Neuronal stem cell (in vitro differentiated cells): ENCODE results near the gene XPC.

Experiments
- DNase-seq: peaks from one replicate; pipeline ENCODE4 v3.0.0-alpha.2; 2013; ENCODE audit warnings: low spot score
- H2AFZ ChIP-seq: one replicate; pipeline ENCODE4 v1.6.1; 2013; ENCODE audit warnings: mild to moderate bottlenecking, low read length, inconsistent platforms
- H2AK5ac ChIP-seq: 2 replicates; pipeline ENCODE4 v1.6.1; 2013; ENCODE audit warnings: low read depth, mild to moderate bottlenecking, inconsistent platforms, low read length, moderate library complexity, mixed read lengths
- H2BK120ac ChIP-seq: 2 replicates; pipeline ENCODE4 v1.6.1; 2013; ENCODE audit warnings: low read depth, mild to moderate bottlenecking, inconsistent platforms, low read length, moderate library complexity, mixed read lengths
- H2BK12ac ChIP-seq: one replicate; pipeline ENCODE4 v1.6.1; 2013; ENCODE audit warnings: low read length, inconsistent platforms
- H2BK15ac ChIP-seq: 2 replicates; pipeline ENCODE4 v1.6.1; 2013; ENCODE audit warnings: mild to moderate bottlenecking, low read length, inconsistent platforms, mixed read lengths
- H2BK5ac ChIP-seq: one replicate; pipeline ENCODE4 v1.6.1; 2013; ENCODE audit warnings: inconsistent platforms, mild to moderate bottlenecking, low read length, moderate library complexity
- H3K14ac ChIP-seq: one replicate; pipeline ENCODE4 v1.6.1; 2013; ENCODE audit warnings: low read length, inconsistent platforms
- H3K18ac ChIP-seq: 2 replicates; pipeline ENCODE4 v1.6.1; 2013; ENCODE audit warnings: low read length, inconsistent platforms
- H3K23ac ChIP-seq: 2 replicates; pipeline ENCODE4 v1.6.1; 2013; ENCODE audit warnings: low read depth, mild to moderate bottlenecking, mixed read lengths, low read length, inconsistent platforms; ENCODE audit not compliant: poor library complexity
- H3K27ac ChIP-seq: replicated peaks from 3 replicates; pipeline ENCODE4 v1.5.1; 2013; ENCODE audit warnings: low read length, inconsistent platforms
- H3K27me3 ChIP-seq, 3 experiments: 2 replicates each; pipeline ENCODE4 v1.6.1; 2013; ENCODE audit warnings: low read length in 3 of 3, mild to moderate bottlenecking in 2 of 3, inconsistent platforms in 1 of 3, low read depth in 1 of 3, mixed read lengths in 1 of 3, moderate library complexity in 1 of 3; ENCODE audit not compliant: control insufficient read depth in 3 of 3, insufficient read depth in 3 of 3
- H3K36me3 ChIP-seq, 2 donors: replicated peaks in 1 of 2; 2 replicates each; pipeline ENCODE4 v1.6.1; 2013; ENCODE audit warnings: low read length in 2 of 2; ENCODE audit not compliant: control insufficient read depth in 2 of 2, insufficient read depth in 2 of 2
- H3K4ac ChIP-seq: 2 replicates; pipeline ENCODE4 v1.6.1; 2013; ENCODE audit warnings: inconsistent platforms, mild to moderate bottlenecking, low read length, moderate library complexity
- H3K4me1 ChIP-seq, 2 donors: 1 replicate in 1 of 2; 2 replicates in 1 of 2; pipeline ENCODE4 v1.6.1; 2013; ENCODE audit warnings: low read length in 2 of 2, low read depth in 1 of 2; ENCODE audit not compliant: control insufficient read depth in 2 of 2, insufficient read depth in 1 of 2
- H3K4me2 ChIP-seq: one replicate; pipeline ENCODE4 v1.6.1; 2013; ENCODE audit warnings: mild to moderate bottlenecking, low read length, inconsistent platforms; ENCODE audit not compliant: insufficient read depth, poor library complexity, severe bottlenecking
- H3K4me3 ChIP-seq, 2 donors: 2 replicates each; pipeline ENCODE4 v1.5.1; 2013; ENCODE audit warnings: low read length in 2 of 2, mild to moderate bottlenecking in 2 of 2, inconsistent platforms in 1 of 2, moderate library complexity in 1 of 2
- H3K79me1 ChIP-seq: one replicate; pipeline ENCODE4 v1.6.1; 2013; ENCODE audit warnings: low read depth, mild to moderate bottlenecking, inconsistent platforms, low read length, moderate library complexity
- H3K9ac ChIP-seq: one replicate; pipeline ENCODE4 v1.6.1; 2013; ENCODE audit warnings: mild to moderate bottlenecking, low read depth, low read length, inconsistent platforms; ENCODE audit not compliant: poor library complexity
- H3K9me3 ChIP-seq, 2 donors: replicated peaks in 1 of 2; 2 replicates each; pipeline versions ENCODE3 to v1.6.1; 2013; ENCODE audit warnings: low read length in 2 of 2, mild to moderate bottlenecking in 2 of 2, inconsistent platforms in 1 of 2, low read depth in 1 of 2, mixed read lengths in 1 of 2, moderate library complexity in 1 of 2; ENCODE audit not compliant: control insufficient read depth in 2 of 2, insufficient read depth in 1 of 2
- H4K8ac ChIP-seq: one replicate; pipeline ENCODE4 v1.6.1; 2013; ENCODE audit warnings: low read depth, mild to moderate bottlenecking, inconsistent platforms, low read length, moderate library complexity
- H4K91ac ChIP-seq: one replicate; pipeline ENCODE4 v1.6.1; 2013; ENCODE audit warnings: low read length, low read depth, mild to moderate bottlenecking, inconsistent platforms; ENCODE audit not compliant: poor library complexity
- WGBS, 2 donors: extraction: QIAGEN DNeasy Blood & Tissue Kit; methylation state at CpG; one replicate each; pipeline ENCODE4 v1.1.7; 2013; ENCODE audit warnings: missing lambda C conversion rate in 2 of 2, mixed read lengths in 1 of 2; ENCODE audit not compliant: insufficient read length in 2 of 2, insufficient replicate concordance in 1 of 2; ENCODE audit errors: extremely low coverage in 2 of 2; 5-methylcytosine and 5-hydroxymethylcytosine counted together

Gene XPC

GRCh38 chr3:14151471-14152083 lies 26.8 kb downstream of the XPC start:
- Histone ChIP-seq H4K91ac (no peak overlapping the region), H3K4me3 (no peak overlapping the region), H3K36me3 (peaks cover 25 to 89% of the 10 kb centered on the region in 2 donors), H3K9ac (no peak overlapping the region), H4K8ac (no peak overlapping the region), H2BK120ac (no peak overlapping the region), H2BK15ac (no peak overlapping the region), H3K27ac (no peak overlapping the region), H2BK12ac (no peak overlapping the region), H3K9me3 (no peaks in the 10 kb centered on the region), H2AK5ac (no peak overlapping the region), H3K4me1 (no peaks in the 10 kb centered on the region), H2AFZ (no peak overlapping the region), H3K79me1 (no peaks in the 10 kb centered on the region), H3K18ac (no peak overlapping the region), H2BK5ac (no peak overlapping the region), H3K4me2 (no peak overlapping the region), H3K27me3 (no peaks in the 10 kb centered on the region), H3K4ac (no peak overlapping the region), H3K23ac (no peak overlapping the region), H3K14ac (no peak overlapping the region)
- DNase-seq, result no peak
- WGBS, 2 donors, result no CpG with 5 or more reads among the region's 12 CpGs

GRCh38 chr3:14150491-14151230 lies 27.7 kb downstream of the XPC start:
- no peak overlapping the region for H2AFZ ChIP-seq
- peaks cover 0 to under 1% of the 10 kb centered on the region in 2 donors for H3K4me1 ChIP-seq
- peaks cover 26 to 89% of the 10 kb centered on the region in 2 donors for H3K36me3 ChIP-seq
- no peak overlapping the region for H3K14ac ChIP-seq
- no peaks in the 10 kb centered on the region for H3K79me1 ChIP-seq
- no peak overlapping the region for H3K23ac ChIP-seq
- H3K9me3 ChIP-seq, result no peaks in the 10 kb centered on the region
- no peak overlapping the region for H3K4me2 ChIP-seq
- H2BK15ac ChIP-seq, result no peak overlapping the region
- no peak overlapping the region for H3K4me3 ChIP-seq
- H3K9ac ChIP-seq, result no peak overlapping the region
- H3K27me3 ChIP-seq, result no peaks in the 10 kb centered on the region
- H2BK12ac ChIP-seq, result no peak overlapping the region
- no peak overlapping the region for H3K27ac ChIP-seq
- H4K8ac ChIP-seq, result no peak overlapping the region
- no peak overlapping the region for H2BK5ac ChIP-seq
- H2BK120ac ChIP-seq, result no peak overlapping the region
- DNase-seq, result no peak
- no peak overlapping the region for H4K91ac ChIP-seq
- no peak overlapping the region for H2AK5ac ChIP-seq
- H3K18ac ChIP-seq, result no peak overlapping the region
- no CpG with 5 or more reads among the region's 9 CpGs for WGBS, 2 donors
- H3K4ac ChIP-seq, result no peak overlapping the region

- H3K14ac ChIP-seq, result no peak overlapping the region
- no peak overlapping the region for H3K23ac ChIP-seq
- no peak overlapping the region for H3K27ac ChIP-seq
- no peak overlapping the region for H3K4ac ChIP-seq
- whole genome bisulfite sequencing, 2 donors, result no CpG with 5 or more reads among the region's 9 CpGs
- H3K18ac ChIP-seq, result no peak overlapping the region
- no peak overlapping the region for H3K9ac ChIP-seq
- H3K36me3 ChIP-seq, result peaks cover 30 to 91% of the 10 kb centered on the region in 2 donors
- H2BK15ac ChIP-seq, result no peak overlapping the region
- no peaks in the 10 kb centered on the region for H3K79me1 ChIP-seq
- no peak overlapping the region for H2BK120ac ChIP-seq
- H3K4me2 ChIP-seq, result no peak overlapping the region
- no peak overlapping the region for H4K91ac ChIP-seq
- H4K8ac ChIP-seq, result no peak overlapping the region
- no peak overlapping the region for H3K4me3 ChIP-seq
- no peak overlapping the region for H2AFZ ChIP-seq
- H3K9me3 ChIP-seq, result no peaks in the 10 kb centered on the region
- H2AK5ac ChIP-seq, result no peak overlapping the region
- peaks cover 0 to 7% of the 10 kb centered on the region in 2 donors for H3K4me1 ChIP-seq
- H2BK5ac ChIP-seq, result no peak overlapping the region
- no peak overlapping the region for H2BK12ac ChIP-seq
- DNase-seq, result no peak
- H3K27me3 ChIP-seq, result no peaks in the 10 kb centered on the region
Observed at GRCh38 chr3:14150078-14150477, 28.3 kb downstream of the XPC start.
